Endodermal cell (in vitro differentiated cells): Measurements from ENCODE around the gene RMC1. TPM values are rescaled to one million over a fixed set of nuclear protein-coding genes. Genes with fewer than 3 reads are reported as not detected.

Experiments
- DNase-seq: peaks from one replicate; pipeline ENCODE4 v3.0.0-alpha.2; 2017
- H3K27ac ChIP-seq: 2 replicates; pipeline ENCODE4 v1.5.1; 2013; ENCODE audit warnings: mild to moderate bottlenecking, low read depth, low read length, moderate library complexity
- H3K27me3 ChIP-seq: 2 replicates; pipeline ENCODE4 v1.6.1; 2013; ENCODE audit warnings: mild to moderate bottlenecking, low read length, moderate library complexity; ENCODE audit not compliant: insufficient read depth, control insufficient read depth, poor library complexity, severe bottlenecking
- H3K36me3 ChIP-seq: 2 replicates; pipeline ENCODE4 v1.7.0; 2013; ENCODE audit warnings: mild to moderate bottlenecking, low read length, moderate library complexity; ENCODE audit not compliant: control insufficient read depth, insufficient read depth
- H3K4me1 ChIP-seq: one replicate; pipeline ENCODE4 v1.7.0; 2013; ENCODE audit warnings: low read length; ENCODE audit not compliant: control insufficient read depth, insufficient read depth
- H3K4me3 ChIP-seq: 2 replicates; pipeline ENCODE4 v1.5.1; 2013; ENCODE audit warnings: mild to moderate bottlenecking, low read length, moderate library complexity
- H3K9ac ChIP-seq: 2 replicates; pipeline ENCODE4 v1.6.1; 2013; ENCODE audit warnings: mild to moderate bottlenecking, low read length, moderate library complexity; ENCODE audit not compliant: poor library complexity, severe bottlenecking; ENCODE audit errors: extremely low read depth
- H3K9me3 ChIP-seq: 2 replicates; pipeline ENCODE4 v1.6.1; 2013; ENCODE audit warnings: mild to moderate bottlenecking, low read length, moderate library complexity; ENCODE audit not compliant: control insufficient read depth
- H3K27ac Mint-ChIP-seq: 2 replicates; pipeline ENCODE4 v1.8.0; 2020; ENCODE audit warnings: mixed read lengths
- H3K27me3 Mint-ChIP-seq: 2 replicates; pipeline ENCODE4 v1.8.0; 2021; ENCODE audit warnings: mild to moderate bottlenecking, mixed read lengths; ENCODE audit not compliant: insufficient read depth
- H3K36me3 Mint-ChIP-seq: 2 replicates; pipeline ENCODE4 v1.8.0; 2020; ENCODE audit warnings: low read depth, mixed read lengths
- H3K4me1 Mint-ChIP-seq: 2 replicates; pipeline ENCODE4 v1.8.0; 2020; ENCODE audit warnings: mixed read lengths
- H3K4me3 Mint-ChIP-seq: 2 replicates; pipeline ENCODE4 v1.8.0; 2020; ENCODE audit warnings: mild to moderate bottlenecking, moderate library complexity, mixed read lengths
- H3K9me3 Mint-ChIP-seq: 2 replicates; pipeline ENCODE4 v1.8.0; 2020; ENCODE audit warnings: mild to moderate bottlenecking, mixed read lengths
- CTCF ChIP-seq: fragments of 200-600 bp; sonication (generic); conservative IDR thresholded peaks from 2 replicates; pipeline ENCODE4 v1.5.0; 2021; ENCODE audit warnings: antibody characterized with exemption, mild to moderate bottlenecking
- WGBS, 2 experiments: methylation state at CpG; one replicate each; pipeline versions ENCODE4 v1.1.5 to v1.1.7; 2013; ENCODE audit warnings: missing lambda C conversion rate in 2 of 2, mixed read lengths in 1 of 2; ENCODE audit not compliant: insufficient coverage in 1 of 2, insufficient read length in 1 of 2; 5-methylcytosine and 5-hydroxymethylcytosine counted together
- total RNA-seq, 2 donors: library from RNA; stranded (reverse); fragmentation: NEBNext Ultra II Directional in 1 of 2; extraction: Animal tissue kit (Norgen Biotek cat#: 25700) in 1 of 2; gene quantifications; 2 replicates in 1 of 2; 3 replicates in 1 of 2; pipeline ENCODE4 v1.2.1, GENCODE V29; 2021

Gene RMC1
- total RNA-seq, 2 donors from 2014 or later: 18.3 to 19.1 TPM

GRCh38 chr18:23541349-23542093 is 38.2 kb downstream of the RMC1 start:
- H3K9me3 Mint-ChIP-seq: no peaks in the 10 kb centered on the region
- Histone ChIP-seq H3K9ac (no peak overlapping the region), H3K9me3 (no peaks in the 10 kb centered on the region), H3K4me3 (no peak overlapping the region), H3K27me3 (no peaks in the 10 kb centered on the region), H3K27ac (no peak overlapping the region), H3K4me1 (no peaks in the 10 kb centered on the region), H3K36me3 (peaks cover 90% of the 10 kb centered on the region)
- TF ChIP-seq CTCF: no peak
- no peaks in the 10 kb centered on the region for H3K27me3 Mint-ChIP-seq
- H3K27ac Mint-ChIP-seq: peak overlapping the region; percentile 20
- 94 to 95% methylated on average over 5 to 9 of the region's 9 CpGs for WGBS, 2 experiments
- no peak for DNase-seq
- no peaks in the 10 kb centered on the region for H3K4me1 Mint-ChIP-seq
- H3K4me3 Mint-ChIP-seq: no peak overlapping the region
- H3K36me3 Mint-ChIP-seq: peaks cover 78% of the 10 kb centered on the region

DNA sequence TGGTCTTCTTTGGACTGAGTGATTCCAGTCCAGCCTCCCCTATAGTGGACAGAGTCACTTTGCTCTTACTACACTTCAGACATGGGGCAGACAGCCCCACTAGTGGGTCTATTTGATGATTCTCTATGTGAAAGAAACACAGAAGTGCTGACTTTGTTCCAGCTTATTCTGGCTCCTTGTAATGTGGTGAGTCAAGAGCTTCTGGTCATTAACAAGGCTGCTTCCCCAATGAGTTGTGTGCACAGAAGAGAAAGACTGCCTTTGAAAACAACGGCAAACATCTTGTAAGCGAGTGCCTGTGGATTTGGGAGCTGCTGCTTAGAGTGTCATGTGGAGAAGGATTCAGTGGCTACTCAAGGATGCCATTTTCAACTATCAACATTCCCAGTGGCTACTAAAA is 39.1 kb downstream of the RMC1 start:
- Histone ChIP-seq H3K4me1 (no peaks in the 10 kb centered on the region), H3K27me3 (no peaks in the 10 kb centered on the region), H3K27ac (no peak overlapping the region), H3K4me3 (no peak overlapping the region), H3K36me3 (peaks cover 86% of the 10 kb centered on the region), H3K9me3 (no peaks in the 10 kb centered on the region), H3K9ac (no peak overlapping the region)
- Mint-ChIP-seq H3K36me3 (peaks cover 82% of the 10 kb centered on the region), H3K9me3 (no peaks in the 10 kb centered on the region), H3K4me1 (no peaks in the 10 kb centered on the region), H3K27me3 (no peaks in the 10 kb centered on the region), H3K4me3 (no peak overlapping the region), H3K27ac (no peak overlapping the region)
- no peak for DNase-seq
- 86 to 100% methylated on average over 2 of the region's 2 CpGs for WGBS, 2 experiments
- no peak for TF ChIP-seq CTCF

DNA sequence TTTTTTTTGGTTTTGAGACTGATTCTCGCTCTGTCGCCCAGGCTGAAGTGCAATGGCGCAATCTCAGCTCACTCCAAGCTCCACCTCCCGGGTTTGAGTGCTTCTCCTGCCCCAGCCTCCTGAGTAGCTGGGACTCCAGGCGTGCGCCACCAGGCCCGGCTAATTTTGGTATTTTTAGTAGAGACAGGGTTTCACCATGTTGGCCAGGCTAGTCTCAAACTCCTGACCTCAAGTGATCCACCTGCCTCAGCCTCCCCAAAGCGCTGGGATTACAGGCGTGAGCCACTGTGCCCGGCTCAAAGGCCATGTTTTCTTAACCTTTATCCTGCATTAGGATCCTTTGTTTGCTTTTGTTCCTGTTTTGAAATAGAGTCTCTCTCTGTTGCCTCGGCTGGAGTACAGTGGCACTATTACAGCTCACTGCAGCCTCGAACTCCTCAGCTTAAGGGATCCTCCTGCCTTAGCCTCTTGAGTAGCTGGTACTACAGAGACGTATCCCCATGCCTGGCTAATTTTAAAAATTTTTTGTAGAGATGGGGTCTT is 42.0 kb downstream of the RMC1 start:
- H3K27me3 ChIP-seq: no peaks in the 10 kb centered on the region
- no peak for DNase-seq
- Mint-ChIP-seq H3K4me3 (no peak overlapping the region), H3K36me3 (peaks cover 75% of the 10 kb centered on the region), H3K27ac (no peak overlapping the region), H3K4me1 (no peaks in the 10 kb centered on the region), H3K27me3 (no peaks in the 10 kb centered on the region), H3K9me3 (no peaks in the 10 kb centered on the region)
- H3K9me3 ChIP-seq: no peaks in the 10 kb centered on the region
- H3K36me3 ChIP-seq: peaks cover 63% of the 10 kb centered on the region
- TF ChIP-seq CTCF: no peak
- no peak overlapping the region for H3K4me3 ChIP-seq
- H3K4me1 ChIP-seq: no peaks in the 10 kb centered on the region
- no peak overlapping the region for H3K9ac ChIP-seq
- no peak overlapping the region for H3K27ac ChIP-seq
- 93 to 96% methylated on average over 12 to 13 of the region's 13 CpGs for WGBS, 2 experiments
